ENCODE data around the gene MAP3K14.

GRCh38 chr17:45315648-45316433 lies 979 bp downstream of the MAP3K14 start:
- TF ChIP-seq RFX5 (IDR thresholded peaks at IDR 0.05; ENCODE audit: low read length) (no peak), CTCF (IDR thresholded peaks at IDR 0.05) (no peak), MAX (IDR thresholded peaks at IDR 0.05; ENCODE audit: low read depth) (no peak), TAF1 (IDR thresholded peaks at IDR 0.05; ENCODE audit: borderline replicate concordance, low read depth, low read length) (no peak), SMC3 (IDR thresholded peaks at IDR 0.05; ENCODE audit: low read depth, low read length) (no peak), MXI1 (IDR thresholded peaks at IDR 0.05; ENCODE audit: low read depth, low read length) (no peak), GABPA (IDR thresholded peaks at IDR 0.05; ENCODE audit: low read depth) (no peak), RAD21 (IDR thresholded peaks at IDR 0.05; ENCODE audit: low read length) (no peak), YY1 (IDR thresholded peaks at IDR 0.05; ENCODE audit: low read depth) (no peak), FOSL2 (IDR thresholded peaks at IDR 0.05; ENCODE audit: borderline replicate concordance, low read depth) (no peak), USF2 (IDR thresholded peaks at IDR 0.05; ENCODE audit: borderline replicate concordance, low read depth, low read length) (no peak), POLR2AphosphoS5 (IDR thresholded peaks at IDR 0.05; ENCODE audit: low read depth, low read length) (no peak), EP300 (IDR thresholded peaks at IDR 0.05; ENCODE audit: borderline replicate concordance in 1 of 2, low read depth in 1 of 2, low read length in 1 of 2) (no peak), ZBTB33 (IDR thresholded peaks at IDR 0.05; ENCODE audit: borderline replicate concordance, low read depth) (no peak)

Data from SK-N-SH (cell line).